H9 (cell line): ENCODE measurements around the gene MGLL. TPM values are rescaled to one million over a fixed set of nuclear protein-coding genes. Genes with fewer than 3 reads are reported as not detected.

Experiments
- DNase-seq: peaks from one replicate; pipeline ENCODE4 v3.0.0-alpha.2; 2017
- H2AFZ ChIP-seq: one replicate; pipeline ENCODE4 v1.6.1; 2013; ENCODE audit warnings: mild to moderate bottlenecking, low read length, control low read depth, moderate library complexity
- H2AK5ac ChIP-seq: 2 replicates; pipeline ENCODE4 v1.6.1; 2013; ENCODE audit warnings: low read length, control low read depth, mixed read lengths; ENCODE audit not compliant: insufficient read length
- H2BK120ac ChIP-seq: one replicate; pipeline ENCODE4 v1.6.1; 2013; ENCODE audit warnings: low read depth, mild to moderate bottlenecking, low read length, control low read depth, inconsistent platforms; ENCODE audit not compliant: poor library complexity, severe bottlenecking
- H2BK12ac ChIP-seq: 2 replicates; pipeline ENCODE4 v1.6.1; 2013; ENCODE audit warnings: low read length, control low read depth, mixed read lengths, low read depth; ENCODE audit not compliant: insufficient read length
- H2BK15ac ChIP-seq: 2 replicates; pipeline ENCODE4 v1.6.1; 2013; ENCODE audit warnings: low read depth, low read length, control low read depth
- H2BK20ac ChIP-seq: one replicate; pipeline ENCODE4 v1.6.1; 2013; ENCODE audit warnings: low read depth, mild to moderate bottlenecking, low read length, control low read depth, inconsistent platforms; ENCODE audit not compliant: poor library complexity, severe bottlenecking
- H2BK5ac ChIP-seq: 2 replicates; pipeline ENCODE4 v1.6.1; 2013; ENCODE audit warnings: low read length, control low read depth, mixed read lengths; ENCODE audit not compliant: insufficient read length
- H3K14ac ChIP-seq: 2 replicates; pipeline ENCODE4 v1.6.1; 2013; ENCODE audit warnings: low read length, control low read depth; ENCODE audit not compliant: insufficient read depth
- H3K18ac ChIP-seq: 2 replicates; pipeline ENCODE4 v1.6.1; 2013; ENCODE audit warnings: low read depth, mild to moderate bottlenecking, mixed read lengths, low read length, control low read depth; ENCODE audit not compliant: insufficient read length
- H3K23ac ChIP-seq: 2 replicates; pipeline ENCODE4 v1.6.1; 2013; ENCODE audit warnings: low read length, control low read depth, mixed read lengths, low read depth; ENCODE audit not compliant: insufficient read length
- H3K23me2 ChIP-seq: 2 replicates; pipeline ENCODE4 v1.6.1; 2013; ENCODE audit warnings: low read depth, mild to moderate bottlenecking, mixed read lengths, low read length, control low read depth; ENCODE audit not compliant: insufficient read length, poor library complexity, severe bottlenecking
- H3K27ac ChIP-seq: 2 replicates; pipeline ENCODE4 v1.5.1; 2013; ENCODE audit warnings: low read length, control low read depth, mixed read lengths, low read depth; ENCODE audit not compliant: insufficient read length
- H3K27me3 ChIP-seq: 2 replicates; pipeline ENCODE4 v1.6.1; 2013; ENCODE audit warnings: low read length, control low read depth, inconsistent platforms; ENCODE audit not compliant: insufficient read depth
- H3K4ac ChIP-seq: 2 replicates; pipeline ENCODE4 v1.6.1; 2013; ENCODE audit warnings: low read depth, mild to moderate bottlenecking, control low read depth, inconsistent platforms, low read length, moderate library complexity
- H3K4me1 ChIP-seq: 2 replicates; pipeline ENCODE4 v1.6.1; 2013; ENCODE audit warnings: low read length, control low read depth, inconsistent platforms; ENCODE audit not compliant: insufficient read depth
- H3K4me2 ChIP-seq: 2 replicates; pipeline ENCODE4 v1.6.1; 2013; ENCODE audit warnings: low read length, control low read depth, mixed read lengths; ENCODE audit not compliant: insufficient read length, insufficient read depth
- H3K56ac ChIP-seq: 2 replicates; pipeline ENCODE4 v1.6.1; 2013; ENCODE audit warnings: low read depth, mild to moderate bottlenecking, mixed read lengths, low read length, control low read depth; ENCODE audit not compliant: insufficient read length
- H3K79me1 ChIP-seq: 2 replicates; pipeline ENCODE4 v1.6.1; 2013; ENCODE audit warnings: low read depth, mild to moderate bottlenecking, moderate library complexity, low read length, control low read depth, inconsistent platforms; ENCODE audit not compliant: insufficient read depth, poor library complexity, severe bottlenecking
- H3K79me2 ChIP-seq: 2 replicates; pipeline ENCODE4 v1.6.1; 2013; ENCODE audit warnings: low read length, control low read depth, inconsistent platforms; ENCODE audit not compliant: insufficient read depth
- H3K9ac ChIP-seq: 2 replicates; pipeline ENCODE4 v1.6.1; 2013; ENCODE audit warnings: low read length, control low read depth, mixed read lengths; ENCODE audit not compliant: insufficient read length; ENCODE audit errors: extremely low read depth
- H3K9me3 ChIP-seq: one replicate; pipeline ENCODE4 v1.6.1; 2013; ENCODE audit warnings: low read depth, low read length, inconsistent platforms; ENCODE audit not compliant: control insufficient read depth
- H3T11ph ChIP-seq: one replicate; pipeline ENCODE4 v1.6.1; 2013; ENCODE audit warnings: mild to moderate bottlenecking, low read length, control low read depth, inconsistent platforms
- H4K20me1 ChIP-seq: one replicate; pipeline ENCODE4 v1.6.1; 2013; ENCODE audit not compliant: control insufficient read depth, insufficient read length, insufficient read depth
- H4K5ac ChIP-seq: 2 replicates; pipeline ENCODE4 v1.6.1; 2013; ENCODE audit warnings: low read depth, mild to moderate bottlenecking, mixed read lengths, low read length, control low read depth; ENCODE audit not compliant: insufficient read length
- H4K8ac ChIP-seq: replicated peaks from 2 replicates; pipeline ENCODE4 v1.6.1; 2013; ENCODE audit warnings: low read length, control low read depth, mixed read lengths, low read depth; ENCODE audit not compliant: insufficient read length
- H4K91ac ChIP-seq: 2 replicates; pipeline ENCODE4 v1.6.1; 2013; ENCODE audit warnings: low read depth, mild to moderate bottlenecking, moderate library complexity, mixed read lengths, low read length, control low read depth; ENCODE audit not compliant: insufficient read length
- H3K27ac Mint-ChIP-seq, 3 experiments: 2 replicates in 2 of 3; 3 replicates in 1 of 3; pipeline ENCODE4 v1.8.0; 2020 to 2021; ENCODE audit warnings: mixed read lengths in 3 of 3, mild to moderate bottlenecking in 1 of 3, moderate library complexity in 1 of 3
- H3K27me3 Mint-ChIP-seq: 2 replicates; pipeline ENCODE4 v1.8.0; 2021; ENCODE audit warnings: low read depth, mild to moderate bottlenecking, moderate library complexity, mixed read lengths
- H3K36me3 Mint-ChIP-seq, 3 experiments: 2 replicates in 2 of 3; 3 replicates in 1 of 3; pipeline ENCODE4 v1.8.0; 2020 to 2021; ENCODE audit warnings: low read depth in 3 of 3, mixed read lengths in 3 of 3; ENCODE audit not compliant: insufficient read depth in 1 of 3
- H3K4me1 Mint-ChIP-seq, 2 experiments: 2 replicates each; pipeline ENCODE4 v1.8.0; 2020; ENCODE audit warnings: mixed read lengths in 2 of 2
- H3K4me3 Mint-ChIP-seq, 2 experiments: 2 replicates in 1 of 2; 3 replicates in 1 of 2; pipeline ENCODE4 v1.8.0; 2020 to 2021; ENCODE audit warnings: mild to moderate bottlenecking in 2 of 2, mixed read lengths in 2 of 2, moderate library complexity in 1 of 2
- H3K9me3 Mint-ChIP-seq, 2 experiments: 2 replicates in 1 of 2; 3 replicates in 1 of 2; pipeline ENCODE4 v1.8.0; 2020; ENCODE audit warnings: mild to moderate bottlenecking in 2 of 2, mixed read lengths in 2 of 2, moderate library complexity in 1 of 2
- CTCF ChIP-seq: fragments of 200-600 bp; sonication (generic); conservative IDR thresholded peaks from 3 replicates; pipeline ENCODE4 v1.8.0; 2021; ENCODE audit warnings: antibody characterized with exemption, mild to moderate bottlenecking
- WGBS: extraction: QIAGEN DNeasy Blood & Tissue Kit; methylation state at CpG from one replicate; pipeline ENCODE4 v1.1.7; 2013; ENCODE audit warnings: missing lambda C conversion rate, low lambda C conversion rate, mixed read lengths; ENCODE audit not compliant: insufficient read length; ENCODE audit errors: extremely low coverage; 5-methylcytosine and 5-hydroxymethylcytosine counted together
- total RNA-seq: library from RNA; stranded (reverse); gene quantifications from 2 replicates; pipeline ENCODE4 v1.2.1, GENCODE V29; 2021

Gene MGLL
- total RNA-seq, 1 experiment from 2014 or later = 0.11 TPM

- Mint-ChIP-seq H3K27ac (no peak overlapping the region), H3K9me3 (no peaks in the 10 kb centered on the region), H3K4me1 (peaks cover 22 to 30% of the 10 kb centered on the region in 2 experiments), H3K36me3 (no peaks in the 10 kb centered on the region), H3K4me3 (no peak overlapping the region), H3K27me3 (peaks cover 21% of the 10 kb centered on the region)
- H3K79me1 ChIP-seq = no peaks in the 10 kb centered on the region
- H3T11ph ChIP-seq = no peak overlapping the region
- H3K79me2 ChIP-seq = no peaks in the 10 kb centered on the region
- H2BK120ac ChIP-seq = no peak overlapping the region
- H3K4me1 ChIP-seq = peaks cover 5% of the 10 kb centered on the region; the same call in 1 of the 2 replicates
- H3K4me2 ChIP-seq = no peak overlapping the region
- H2AK5ac ChIP-seq = no peak overlapping the region
- no peak overlapping the region for H2AFZ ChIP-seq
- no peak overlapping the region for H4K91ac ChIP-seq
- H3K9ac ChIP-seq = no peak overlapping the region
- no peaks in the 10 kb centered on the region for H4K20me1 ChIP-seq
- DNase-seq = no peak
- no peak for TF ChIP-seq CTCF
- no peaks in the 10 kb centered on the region for H3K23me2 ChIP-seq
- no peak overlapping the region for H3K56ac ChIP-seq
- WGBS = no CpG with 5 or more reads among the region's 14 CpGs
- H3K27me3 ChIP-seq = no peaks in the 10 kb centered on the region; the same call in 1 of the 2 replicates
- no peak overlapping the region for H2BK20ac ChIP-seq
- no peak overlapping the region for H3K23ac ChIP-seq
- H3K9me3 ChIP-seq = no peaks in the 10 kb centered on the region
- H2BK12ac ChIP-seq = no peak overlapping the region
- no peak overlapping the region for H3K4ac ChIP-seq
- H3K18ac ChIP-seq = no peak overlapping the region
- H4K5ac ChIP-seq = no peak overlapping the region
- no peak overlapping the region for H2BK5ac ChIP-seq
- no peak overlapping the region for H4K8ac ChIP-seq
- no peak overlapping the region for H3K27ac ChIP-seq
- H2BK15ac ChIP-seq = no peak overlapping the region
- no peak overlapping the region; the same call in 1 of the 2 replicates for H3K14ac ChIP-seq
These were observed 104.7 kb downstream of the MGLL start for GRCh38 chr3:127717357-127718244.
